Measurements from ENCODE around the gene PLPP6. TPM values are rescaled to one million over a fixed set of nuclear protein-coding genes. Genes with fewer than 3 reads are reported as not detected.
A peak's percentile ranks its signal among the peaks of the same experiment; 100 is the strongest.

PLPP6 gene
- total and polyA plus RNA-seq, 2 donors (not counting 1 experiment from before 2014, with no cell fraction given) = 8.9 to 9.1 TPM

DNA sequence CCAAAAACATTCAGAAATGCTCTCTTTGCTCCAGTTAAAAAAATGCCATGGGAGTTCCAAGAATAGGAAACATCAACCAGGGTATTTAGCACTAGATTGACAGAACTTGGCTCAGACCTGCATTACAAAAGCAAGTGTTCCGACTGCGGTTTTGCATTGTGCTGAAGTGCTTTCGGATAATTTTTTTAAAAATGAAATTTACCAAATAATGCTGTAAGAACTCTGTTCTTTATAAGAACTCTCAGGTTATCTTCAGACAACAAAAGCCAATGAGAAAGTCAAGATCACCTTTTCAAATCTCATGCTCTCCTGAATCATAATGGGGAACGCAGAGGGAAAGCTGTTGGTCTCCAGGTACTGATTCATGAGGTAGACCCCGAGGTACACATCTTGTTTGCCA lies 483 bp upstream of the PLPP6 start:
- Histone ChIP-seq H3K4me3 (replicated peaks in 1 of 4; ENCODE audit: control extremely low read depth in 1 of 4, insufficient read depth in 1 of 4, low read depth in 3 of 4, low read length in 4 of 4) (peak overlapping the region; percentile 56 to 79 (median 70)), H3K4me1 (ENCODE audit: control insufficient read depth, extremely low read depth, insufficient read depth, low read length) (peaks cover 13% of the 10 kb centered on the region), H3K27ac (ENCODE audit: insufficient read depth, low read length) (peak overlapping the region; percentile 44), H3K36me3 (ENCODE audit: control insufficient read depth, insufficient read depth, low read length) (no peaks in the 10 kb centered on the region), H3K27me3 (ENCODE audit: control insufficient read depth, insufficient read depth, low read length) (no peaks in the 10 kb centered on the region), H2AFZ (ENCODE audit: low read length) (peak overlapping the region; percentile 63), H3K9ac (ENCODE audit: insufficient read depth, low read length) (no peak overlapping the region), H3K4me2 (ENCODE audit: extremely low read depth, insufficient read depth, low read length) (peak overlapping the region; percentile 94), H3K79me2 (ENCODE audit: control insufficient read depth, insufficient read depth, low read length) (no peaks in the 10 kb centered on the region), H3K9me3 (ENCODE audit: control insufficient read depth, insufficient read depth, low read depth, low read length) (no peaks in the 10 kb centered on the region), H4K20me1 (ENCODE audit: control insufficient read depth, extremely low read depth, insufficient read depth, low read length) (no peaks in the 10 kb centered on the region)
- DNase-seq (ENCODE audit: low read depth in 2 of 2) = peak in 1 of 2 donors; percentile 72
- TF ChIP-seq, protein P1, sequence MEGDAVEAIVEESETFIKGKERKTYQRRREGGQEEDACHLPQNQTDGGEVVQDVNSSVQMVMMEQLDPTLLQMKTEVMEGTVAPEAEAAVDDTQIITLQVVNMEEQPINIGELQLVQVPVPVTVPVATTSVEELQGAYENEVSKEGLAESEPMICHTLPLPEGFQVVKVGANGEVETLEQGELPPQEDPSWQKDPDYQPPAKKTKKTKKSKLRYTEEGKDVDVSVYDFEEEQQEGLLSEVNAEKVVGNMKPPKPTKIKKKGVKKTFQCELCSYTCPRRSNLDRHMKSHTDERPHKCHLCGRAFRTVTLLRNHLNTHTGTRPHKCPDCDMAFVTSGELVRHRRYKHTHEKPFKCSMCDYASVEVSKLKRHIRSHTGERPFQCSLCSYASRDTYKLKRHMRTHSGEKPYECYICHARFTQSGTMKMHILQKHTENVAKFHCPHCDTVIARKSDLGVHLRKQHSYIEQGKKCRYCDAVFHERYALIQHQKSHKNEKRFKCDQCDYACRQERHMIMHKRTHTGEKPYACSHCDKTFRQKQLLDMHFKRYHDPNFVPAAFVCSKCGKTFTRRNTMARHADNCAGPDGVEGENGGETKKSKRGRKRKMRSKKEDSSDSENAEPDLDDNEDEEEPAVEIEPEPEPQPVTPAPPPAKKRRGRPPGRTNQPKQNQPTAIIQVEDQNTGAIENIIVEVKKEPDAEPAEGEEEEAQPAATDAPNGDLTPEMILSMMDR (conservative IDR thresholded peaks at IDR 0.05 in 1 of 2, IDR thresholded peaks at IDR 0.05 in 1 of 2; ENCODE audit: low read depth in 1 of 2, low read length in 2 of 2) = no peak
- TF ChIP-seq EZH2 (IDR thresholded peaks at IDR 0.05; ENCODE audit: low read length, missing control alignments) = no peak

DNA sequence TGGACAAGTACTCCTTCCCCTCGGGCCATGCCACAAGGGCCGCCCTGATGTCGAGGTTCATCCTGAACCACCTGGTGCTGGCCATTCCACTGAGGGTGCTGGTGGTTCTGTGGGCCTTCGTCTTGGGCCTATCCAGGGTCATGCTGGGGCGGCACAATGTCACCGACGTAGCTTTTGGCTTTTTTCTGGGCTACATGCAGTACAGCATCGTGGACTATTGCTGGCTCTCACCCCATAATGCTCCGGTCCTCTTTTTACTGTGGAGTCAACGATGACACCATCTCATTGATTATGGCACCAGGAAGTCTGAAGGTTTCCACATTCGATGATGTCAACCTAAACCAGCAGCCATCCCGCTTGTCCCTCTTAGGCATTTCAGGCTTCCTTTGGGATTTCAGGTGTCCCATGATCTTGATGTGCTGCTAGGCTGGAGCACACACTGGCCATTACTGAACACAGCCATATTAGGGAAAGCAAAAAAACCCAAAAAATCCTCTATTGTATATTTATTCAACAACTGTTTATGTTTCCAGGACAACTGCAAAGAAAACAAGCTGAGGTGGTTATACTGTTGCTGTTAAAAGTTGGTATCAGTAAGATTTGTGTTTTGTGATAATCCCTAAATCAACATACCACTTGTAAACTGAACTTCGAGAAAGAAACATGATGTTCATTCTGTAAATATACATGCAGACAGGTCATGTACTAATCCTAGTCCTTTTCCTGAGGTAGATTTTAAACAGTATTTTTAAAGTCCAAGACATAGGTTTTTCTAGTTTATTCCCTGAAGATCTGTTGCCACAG lies 1.1 kb downstream of the PLPP6 start:
- Histone ChIP-seq H3K27ac (ENCODE audit: insufficient read depth, low read length) (no peak overlapping the region), H3K9me3 (ENCODE audit: control insufficient read depth, insufficient read depth, low read depth, low read length) (no peaks in the 10 kb centered on the region), H2AFZ (ENCODE audit: low read length) (peak overlapping the region; percentile 17), H3K27me3 (ENCODE audit: control insufficient read depth, insufficient read depth, low read length) (no peaks in the 10 kb centered on the region), H3K4me1 (ENCODE audit: control insufficient read depth, extremely low read depth, insufficient read depth, low read length) (peaks cover 13% of the 10 kb centered on the region), H4K20me1 (ENCODE audit: control insufficient read depth, extremely low read depth, insufficient read depth, low read length) (no peaks in the 10 kb centered on the region), H3K4me3 (replicated peaks in 1 of 4; ENCODE audit: control extremely low read depth in 1 of 4, insufficient read depth in 1 of 4, low read depth in 3 of 4, low read length in 4 of 4) (peak overlapping the region; percentile 56 to 79 (median 70)), H3K36me3 (ENCODE audit: control insufficient read depth, insufficient read depth, low read length) (no peaks in the 10 kb centered on the region), H3K9ac (ENCODE audit: insufficient read depth, low read length) (peak overlapping the region; percentile 73), H3K4me2 (ENCODE audit: extremely low read depth, insufficient read depth, low read length) (peak overlapping the region; percentile 94), H3K79me2 (ENCODE audit: control insufficient read depth, insufficient read depth, low read length) (no peaks in the 10 kb centered on the region)
- DNase-seq (ENCODE audit: low read depth in 2 of 2) = no peak
- no peak for TF ChIP-seq EZH2 (IDR thresholded peaks at IDR 0.05; ENCODE audit: low read length, missing control alignments)
- TF ChIP-seq, protein P1 (conservative IDR thresholded peaks at IDR 0.05 in 1 of 2, IDR thresholded peaks at IDR 0.05 in 1 of 2; ENCODE audit: low read depth in 1 of 2, low read length in 2 of 2) = no peak

DNA sequence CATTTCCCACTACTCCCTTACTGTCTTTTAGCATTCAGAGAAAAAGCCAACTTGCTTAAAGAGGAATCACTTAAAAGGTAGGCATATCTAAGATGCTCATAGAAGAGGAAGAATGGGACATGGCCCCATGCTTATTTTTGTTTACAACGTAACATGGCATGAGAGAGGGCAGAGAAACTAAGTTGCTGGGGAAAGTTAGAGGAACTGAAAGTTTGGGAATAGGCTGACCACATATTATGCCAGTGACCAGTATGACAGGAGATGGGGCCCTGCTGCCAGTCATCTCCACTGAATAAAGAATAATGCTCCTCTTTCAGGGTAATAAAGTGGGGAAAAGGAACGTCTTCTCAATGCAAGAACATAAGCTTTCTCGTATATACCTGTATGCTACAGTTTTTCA lies 1.9 kb downstream of the PLPP6 start:
- no peak for DNase-seq (ENCODE audit: low read depth in 2 of 2)
- no peaks in the 10 kb centered on the region for H4K20me1 ChIP-seq (ENCODE audit: control insufficient read depth, extremely low read depth, insufficient read depth, low read length)
- no peak overlapping the region for H3K9ac ChIP-seq (ENCODE audit: insufficient read depth, low read length)
- no peaks in the 10 kb centered on the region for H3K79me2 ChIP-seq (ENCODE audit: control insufficient read depth, insufficient read depth, low read length)
- no peaks in the 10 kb centered on the region for H3K36me3 ChIP-seq (ENCODE audit: control insufficient read depth, insufficient read depth, low read length)
- TF ChIP-seq, protein P1 (conservative IDR thresholded peaks at IDR 0.05 in 1 of 2, IDR thresholded peaks at IDR 0.05 in 1 of 2; ENCODE audit: low read depth in 1 of 2, low read length in 2 of 2) = no peak
- no peak for TF ChIP-seq EZH2 (IDR thresholded peaks at IDR 0.05; ENCODE audit: low read length, missing control alignments)
- no peak overlapping the region for H3K27ac ChIP-seq (ENCODE audit: insufficient read depth, low read length)
- peak overlapping the region in 1 of 4 experiments; percentile 11 for H3K4me3 ChIP-seq (replicated peaks in 1 of 4; ENCODE audit: control extremely low read depth in 1 of 4, insufficient read depth in 1 of 4, low read depth in 3 of 4, low read length in 4 of 4)
- H3K9me3 ChIP-seq (ENCODE audit: control insufficient read depth, insufficient read depth, low read depth, low read length) = no peaks in the 10 kb centered on the region
- peak overlapping the region; percentile 54 for H3K4me2 ChIP-seq (ENCODE audit: extremely low read depth, insufficient read depth, low read length)
- peaks cover 13% of the 10 kb centered on the region for H3K4me1 ChIP-seq (ENCODE audit: control insufficient read depth, extremely low read depth, insufficient read depth, low read length)
- no peaks in the 10 kb centered on the region for H3K27me3 ChIP-seq (ENCODE audit: control insufficient read depth, insufficient read depth, low read length)
- H2AFZ ChIP-seq (ENCODE audit: low read length) = no peak overlapping the region

Measured in fibroblast of lung (primary cell).